ENCODE data around the gene GPRC5C.

Gene GPRC5C

DNA sequence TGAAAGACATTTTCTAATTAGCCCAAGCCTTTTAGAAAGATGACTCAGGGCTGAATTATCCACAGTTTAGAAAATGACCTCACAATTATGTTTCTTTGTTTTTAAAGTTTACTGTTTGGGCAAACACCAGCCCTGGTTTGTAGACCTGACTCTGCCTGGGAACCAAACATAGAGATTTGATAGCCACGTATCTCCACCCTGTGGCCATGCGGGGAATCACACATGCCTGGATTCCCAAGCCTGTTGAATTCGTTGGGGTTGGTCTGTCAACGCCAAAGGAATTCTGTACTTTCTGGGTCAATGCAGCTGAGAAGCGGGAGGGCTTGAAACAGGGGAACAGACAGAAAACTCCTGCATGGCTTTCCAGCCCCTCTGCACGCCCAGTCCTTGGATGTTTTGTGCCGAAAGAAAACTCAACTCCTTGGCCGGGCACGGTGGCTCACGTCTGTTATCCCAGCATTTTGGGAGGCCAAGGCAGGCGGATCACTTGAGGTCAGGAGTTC lies 61.5 kb downstream of the GPRC5C start:
- H3K4me3 Mint-ChIP-seq: no peak overlapping the region
- no peak overlapping the region for H3K27ac Mint-ChIP-seq
- peaks cover 10% of the 10 kb centered on the region for H3K36me3 Mint-ChIP-seq (ENCODE audit: low read depth)
- intact Hi-C loops (cut with micrococcal nuclease): loop anchor here (1.0 to 5.0 kb wide), 3 partner anchors 36 to 114 kb away; no protein-coding TSS in a partner anchor
- peaks cover 57% of the 10 kb centered on the region for H3K4me1 Mint-ChIP-seq (ENCODE audit: low read depth)
- H3K27me3 Mint-ChIP-seq: peaks cover 2% of the 10 kb centered on the region
- H3K9me3 Mint-ChIP-seq: no peaks in the 10 kb centered on the region
